HG02798 (cell line): Measurements from ENCODE around the gene MLN.
"Not testable (repeated sequence)": the region's sequence is repeated elsewhere in the genome, so short reads cannot be mapped to it uniquely, and the experiment has no call there.

Experiments used
- ATAC-seq: cut with Tn5 transposase; IDR thresholded peaks from one replicate; pipeline ENCODE4 v1.9.1; 2021; ENCODE audit warnings: mild to moderate bottlenecking; ENCODE audit not compliant: unreplicated experiment, poor library complexity

The MLN gene

GRCh38 chr6:33836806-33837469, 33.1 kb upstream of the MLN start:
- no peak for ATAC-seq

- no peak for ATAC-seq
These were observed 30.9 kb upstream of the MLN start for GRCh38 chr6:33834401-33835392.

DNA sequence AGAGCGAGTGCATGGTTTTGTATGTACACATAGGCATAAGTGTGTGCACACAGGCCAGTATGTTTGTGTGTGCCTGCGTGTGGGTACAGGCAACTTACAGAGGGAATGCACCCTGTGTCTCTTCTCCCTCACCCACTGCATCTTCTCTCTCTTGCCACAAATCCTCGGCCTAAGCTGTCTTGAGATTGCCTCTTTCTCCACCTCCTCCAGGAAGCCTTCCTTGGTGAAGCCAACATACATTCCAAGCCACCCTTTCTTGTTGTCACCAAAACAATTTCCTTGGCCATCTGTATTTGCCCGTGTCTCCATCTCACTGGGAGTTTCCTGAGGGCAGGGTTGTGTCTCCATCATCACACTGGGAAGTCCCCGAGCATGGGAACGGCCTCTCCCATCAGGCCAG, 29.8 kb upstream of the MLN start:
- no peak for ATAC-seq

DNA sequence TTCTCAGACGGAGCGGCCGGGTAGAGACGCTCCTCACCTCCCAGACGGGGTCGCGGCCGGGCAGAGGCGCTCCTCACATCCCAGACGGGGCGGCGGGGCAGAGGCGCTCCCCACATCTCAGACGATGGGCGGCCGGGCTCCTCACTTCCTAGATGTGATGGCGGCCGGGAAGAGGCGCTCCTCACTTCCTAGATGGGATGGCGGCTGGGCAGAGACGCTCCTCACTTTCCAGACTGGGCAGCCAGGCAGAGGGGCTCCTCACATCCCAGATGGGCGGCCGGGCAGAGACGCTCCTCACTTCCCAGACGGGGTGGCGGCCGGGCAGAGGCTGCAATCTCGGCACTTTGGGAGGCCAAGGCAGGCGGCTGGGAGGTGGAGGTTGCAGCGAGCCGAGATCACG, 29.0 kb upstream of the MLN start:
- ATAC-seq: not testable (repeated sequence)

- not testable (repeated sequence) for ATAC-seq
These were observed 27.9 kb upstream of the MLN start for GRCh38 chr6:33831725-33832124.

DNA sequence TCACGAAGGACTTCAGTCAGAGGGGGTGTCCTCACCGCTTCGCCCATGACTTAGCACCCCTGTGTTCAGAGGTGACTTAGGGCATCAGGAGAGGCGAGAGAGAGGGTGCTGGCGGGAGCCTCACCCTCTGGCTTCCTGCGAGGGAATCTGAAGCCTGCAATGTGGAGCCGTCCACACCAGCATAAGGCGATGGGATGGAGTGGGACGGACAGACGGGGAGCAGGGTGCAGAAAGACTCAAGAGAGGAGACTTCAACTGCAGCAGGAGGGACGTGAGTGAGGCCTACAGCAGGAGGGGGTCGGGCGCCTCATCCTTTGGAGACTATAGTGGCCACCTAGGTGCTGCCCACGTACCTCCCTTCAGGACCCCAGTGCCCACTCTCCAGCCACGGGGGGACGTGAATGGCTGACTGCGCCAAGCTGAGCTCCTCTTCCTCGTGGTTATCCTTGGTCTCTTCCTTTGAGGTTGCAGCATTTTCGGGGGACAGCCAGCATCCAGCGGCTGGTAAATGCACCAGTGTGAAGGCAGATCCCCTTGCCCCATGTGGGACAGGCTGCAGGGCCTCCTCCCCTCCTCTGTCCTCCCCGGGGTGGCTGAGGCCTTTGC, 26.9 kb upstream of the MLN start:
- no peak for ATAC-seq

- ATAC-seq: no peak
These were observed 25.2 kb upstream of the MLN start for GRCh38 chr6:33828764-33829731.

DNA sequence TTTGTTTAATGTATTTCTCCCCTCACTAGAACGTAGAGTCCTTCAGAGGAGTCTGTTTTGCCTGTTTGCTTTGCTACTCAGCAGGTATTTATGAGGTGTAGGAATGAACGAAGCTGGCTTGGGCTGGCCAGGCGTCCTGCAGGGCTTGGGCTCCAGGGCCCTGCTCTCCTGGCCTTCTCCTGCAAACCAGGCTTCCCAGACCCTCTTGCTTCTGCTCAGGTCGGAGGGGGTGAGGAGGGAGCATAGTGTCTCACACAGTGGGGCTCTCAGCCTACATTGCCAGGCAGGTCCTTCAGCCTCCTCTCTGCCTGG, 24.6 kb upstream of the MLN start:
- ATAC-seq: no peak

- no peak for ATAC-seq
These were observed 24.0 kb upstream of the MLN start for GRCh38 chr6:33827546-33828451.

DNA sequence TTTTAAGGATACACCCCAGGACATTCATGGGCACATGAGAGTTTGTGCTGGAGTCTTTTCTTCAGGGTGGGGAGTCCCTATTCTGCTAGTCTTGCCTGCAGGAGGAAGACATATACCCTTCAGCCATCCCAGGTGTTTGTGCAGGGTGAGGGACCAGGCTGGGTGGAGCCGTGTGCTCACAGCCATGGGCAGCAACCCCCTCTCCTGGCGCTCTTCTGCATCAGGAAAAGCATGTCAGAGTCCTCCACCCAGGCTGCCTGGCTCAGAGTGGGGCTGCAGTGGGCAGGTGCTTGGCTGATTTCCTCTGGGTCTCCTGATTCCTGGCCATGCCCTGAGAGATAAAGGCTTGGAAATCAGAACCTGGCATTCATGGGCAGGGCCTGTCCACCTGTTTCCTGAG, 22.7 kb upstream of the MLN start:
- no peak for ATAC-seq

DNA sequence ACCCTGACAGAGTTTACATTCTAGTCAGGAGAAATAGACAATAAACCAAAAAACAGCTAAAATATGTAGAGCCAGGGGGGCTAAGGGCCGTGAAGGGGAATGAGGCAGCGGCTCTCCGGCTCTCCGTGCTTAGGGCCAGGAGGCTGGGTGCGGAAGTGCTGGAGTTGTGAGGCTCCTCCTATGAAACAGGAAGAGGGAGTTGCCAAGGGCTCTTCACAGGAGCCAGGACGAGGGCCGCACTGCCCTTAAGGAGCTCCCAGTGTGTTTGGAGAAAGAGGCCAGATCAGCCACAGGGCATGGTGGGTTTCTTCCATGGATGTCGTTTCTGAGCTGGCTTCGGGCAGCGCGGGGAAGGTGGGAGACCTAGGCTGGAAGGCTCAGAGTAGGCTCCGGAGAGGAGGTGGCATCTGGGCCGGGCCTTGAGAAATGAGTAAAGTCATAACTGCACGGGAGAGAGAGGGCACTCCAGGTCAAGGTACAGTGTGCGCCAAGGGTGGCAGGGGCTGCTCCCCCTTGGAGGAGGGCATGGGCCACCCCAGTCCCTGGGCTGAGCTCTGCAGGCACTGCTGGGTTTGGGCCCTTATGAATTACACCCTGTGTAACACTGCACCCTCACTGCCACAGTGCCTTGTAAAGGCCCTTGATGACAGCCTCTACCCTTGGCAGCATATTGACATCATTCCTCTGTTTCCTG, 20.8 kb upstream of the MLN start:
- no peak for ATAC-seq

DNA sequence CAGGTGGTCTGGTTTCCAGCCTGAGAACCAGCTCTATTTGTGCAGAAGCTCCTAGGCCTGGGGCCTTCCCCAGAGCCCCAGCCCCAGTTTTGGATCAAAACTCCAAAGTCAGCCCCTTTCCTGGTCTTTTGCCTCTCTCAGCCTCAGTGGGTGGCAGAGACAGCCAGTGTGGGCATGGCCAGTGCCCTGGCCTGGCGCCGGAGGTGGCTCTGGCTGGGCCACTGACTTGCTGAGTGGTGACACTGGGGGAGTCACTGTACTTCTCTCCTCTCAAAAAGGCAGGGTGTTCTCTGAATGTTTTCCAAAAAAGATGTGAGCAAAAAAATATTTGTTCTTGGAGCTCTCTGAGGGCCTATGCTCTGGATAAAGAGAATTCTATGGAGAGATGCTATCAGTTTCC, 20.0 kb upstream of the MLN start:
- no peak for ATAC-seq

- ATAC-seq: no peak
These were observed 19.0 kb upstream of the MLN start for GRCh38 chr6:33822575-33823395.

DNA sequence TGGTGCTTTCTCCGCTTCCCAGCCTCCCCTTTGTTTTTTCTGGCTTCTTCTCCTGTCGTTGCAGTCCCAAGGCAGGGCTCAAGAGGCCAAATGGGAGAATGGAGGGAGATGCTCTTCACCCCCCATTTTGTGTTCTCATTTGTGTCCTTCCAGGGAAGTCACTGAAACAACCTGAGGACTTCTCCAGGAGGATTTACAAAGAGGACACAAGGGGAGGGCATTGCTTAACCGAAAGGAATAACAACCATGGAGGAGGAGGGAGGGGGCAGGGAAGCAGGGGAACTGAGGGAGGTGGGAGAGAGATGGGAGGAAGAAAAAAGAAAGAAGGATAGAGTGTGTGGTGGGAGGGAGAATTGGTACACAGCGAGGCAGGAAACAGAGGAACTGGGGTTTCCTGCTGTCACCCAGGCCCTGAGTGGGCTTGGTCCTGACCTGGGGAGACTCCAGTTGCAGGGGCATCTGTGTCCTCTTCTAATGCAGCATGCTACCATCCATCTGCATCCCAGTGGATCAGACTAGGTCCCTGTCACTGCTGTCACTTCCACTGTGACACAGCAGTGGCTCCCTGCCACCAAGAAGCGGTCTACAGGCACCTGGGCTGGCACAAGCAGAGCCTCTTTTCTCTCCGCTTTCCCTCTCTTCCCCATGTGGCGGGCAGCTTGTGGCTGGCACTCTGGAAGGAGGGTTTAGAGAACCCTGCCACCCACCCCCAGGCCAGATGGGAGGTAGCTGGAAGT, 17.1 kb upstream of the MLN start:
- no peak for ATAC-seq

DNA sequence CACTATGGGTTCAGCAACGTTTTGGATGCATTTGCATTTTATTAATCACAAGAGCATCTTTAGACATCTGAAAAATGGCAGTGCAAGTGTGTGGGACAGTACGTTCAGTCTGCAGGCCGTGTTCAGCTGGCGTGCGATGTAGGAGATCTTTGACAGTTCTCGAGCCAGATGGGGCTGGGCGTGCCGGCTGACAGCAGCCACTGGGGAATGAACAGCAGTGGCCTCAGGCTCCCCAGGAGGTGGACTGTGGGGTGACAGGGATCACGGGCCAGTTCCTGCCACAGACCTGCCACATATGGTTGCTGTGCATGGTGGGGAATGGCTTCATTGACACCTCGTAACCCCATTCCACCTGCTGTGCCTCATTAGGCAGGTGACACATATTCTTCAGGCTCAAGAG, 16.4 kb upstream of the MLN start:
- ATAC-seq: no peak

- no peak for ATAC-seq
These were observed 15.2 kb upstream of the MLN start for GRCh38 chr6:33819021-33819420.

- ATAC-seq: no peak
These were observed 14.5 kb upstream of the MLN start for GRCh38 chr6:33818293-33818692.
